Sigmoid colon (tissue), 7 donors: Measurements from ENCODE around the gene KCNH3. TPM values are rescaled to one million over a fixed set of nuclear protein-coding genes. Genes with fewer than 3 reads are reported as not detected.

Source experiments
- DNase-seq: peaks from one replicate; pipeline ENCODE4 v3.0.0-alpha.2; 2019
- H3K27ac ChIP-seq, 4 donors: fragments of 200-600 bp; sonication (generic); one replicate each; pipeline ENCODE4 v1.5.1; 2016 to 2019; ENCODE audit warnings: mild to moderate bottlenecking in 1 of 4
- H3K27me3 ChIP-seq, 3 donors: fragments of 200-600 bp; sonication (generic); one replicate each; pipeline ENCODE4 v1.5.1; 2019; ENCODE audit warnings: mild to moderate bottlenecking in 1 of 3
- H3K36me3 ChIP-seq, 4 donors: fragments of 200-600 bp; sonication (generic); one replicate each; pipeline ENCODE4 v1.5.1; 2016 to 2019
- H3K4me1 ChIP-seq, 4 donors: fragments of 200-600 bp; sonication (generic); one replicate each; pipeline ENCODE4 v1.5.1; 2017 to 2019
- H3K4me3 ChIP-seq, 4 donors: fragments of 200-600 bp; sonication (generic); one replicate each; pipeline ENCODE4 v1.5.1; 2017 to 2019; ENCODE audit warnings: mild to moderate bottlenecking in 2 of 4, moderate library complexity in 1 of 4
- H3K9me3 ChIP-seq, 4 donors: fragments of 200-600 bp in 3 of 4; sonication (generic) in 3 of 4; one replicate each; pipeline versions ENCODE4 v1.5.1 to v1.6.1; 2013 to 2019
- CTCF ChIP-seq, 4 experiments: fragments of 450-650 bp in 3 of 4; fragments of 200-600 bp in 1 of 4; IDR thresholded peaks; one replicate each; pipeline ENCODE4 v1.5.1; 2016 to 2019; ENCODE audit warnings: antibody characterized with exemption in 4 of 4, mild to moderate bottlenecking in 3 of 4, moderate library complexity in 2 of 4
- EP300 ChIP-seq, 4 donors: sonication (generic); formaldehyde crosslinking; IDR thresholded peaks; one replicate each; pipeline ENCODE4 v1.6.1; 2017; ENCODE audit warnings: antibody characterized with exemption in 4 of 4
- POLR2A ChIP-seq, 2 donors: fragments of 450-650 bp; IDR thresholded peaks; one replicate each; pipeline ENCODE4 v1.6.1; 2016; ENCODE audit warnings: antibody characterized with exemption in 2 of 2, mild to moderate bottlenecking in 2 of 2, moderate library complexity in 2 of 2
- POLR2AphosphoS5 ChIP-seq, 4 donors: sonication (generic); formaldehyde crosslinking; IDR thresholded peaks; one replicate each; pipeline ENCODE4 v1.6.1; 2017; ENCODE audit warnings: antibody characterized with exemption in 4 of 4
- WGBS, 2 donors: extraction: QIAGEN DNeasy Blood & Tissue Kit; methylation state at CpG; one replicate each; pipeline ENCODE4 v1.1.7; 2013; 5-methylcytosine and 5-hydroxymethylcytosine counted together
- intact Hi-C: fragments of 100-400 bp; cut with DNase I; formaldehyde crosslinking; loops from one replicate; pipeline ENCODE4 v1.15.1; 2023
- polyA plus RNA-seq, 3 donors: library from polyadenylated mRNA; stranded (reverse); fragments of 200-250 nt; gene quantifications; one replicate each; pipeline ENCODE4 v1.2.3, GENCODE V29; 2013
- total RNA-seq, 4 donors: library from RNA; depleted of rRNA; stranded (reverse); fragments of >200 nt; gene quantifications; one replicate each; pipeline ENCODE4 v1.1.0, GENCODE V29; 2016
- donor health status: healthy with polysubstance abuse.
- donor health status: Bipolar disorder and iron deficiency.
- donor health status: healthy.

Gene KCNH3
- total and polyA plus RNA-seq, 7 donors, result 0.14 to 0.83 (median 0.36) TPM; not detected in 4

GRCh38 chr12:49584591-49584990 lies 45.8 kb downstream of the KCNH3 start:
- no peaks in the 10 kb centered on the region for H3K9me3 ChIP-seq
- H3K4me1 ChIP-seq, result peaks cover 0 to 48% (median 25%) of the 10 kb centered on the region in 4 donors
- no peak for DNase-seq
- H3K36me3 ChIP-seq, result no peaks in the 10 kb centered on the region
- 86 to 92% methylated on average over 7 of the region's 7 CpGs for WGBS, 2 donors
- H3K27me3 ChIP-seq, result no peaks in the 10 kb centered on the region
- intact Hi-C loops, result loop anchor here (5.0 kb wide), 2 partner anchors 38 to 217 kb away; partner anchors contain the start of genes PRPF40B and SPATS2
- no peak overlapping the region for H3K4me3 ChIP-seq
- TF ChIP-seq EP300 (IDR thresholded peaks at IDR 0.05) (no peak), POLR2A (IDR thresholded peaks at IDR 0.05) (no peak), POLR2AphosphoS5 (IDR thresholded peaks at IDR 0.05) (no peak), CTCF (IDR thresholded peaks at IDR 0.05) (no peak)
- H3K27ac ChIP-seq, result no peak overlapping the region

GRCh38 chr12:49585477-49586459 lies 46.9 kb downstream of the KCNH3 start:
- H3K4me1 ChIP-seq, result peaks cover 0 to 40% (median 18%) of the 10 kb centered on the region in 4 donors
- no peaks in the 10 kb centered on the region for H3K27me3 ChIP-seq
- H3K27ac ChIP-seq, result no peak overlapping the region
- no peak for DNase-seq
- intact Hi-C loops, result no loop called here
- no peaks in the 10 kb centered on the region for H3K9me3 ChIP-seq
- H3K36me3 ChIP-seq, result no peaks in the 10 kb centered on the region
- TF ChIP-seq CTCF (IDR thresholded peaks at IDR 0.05) (no peak), EP300 (IDR thresholded peaks at IDR 0.05) (no peak), POLR2A (IDR thresholded peaks at IDR 0.05) (no peak), POLR2AphosphoS5 (IDR thresholded peaks at IDR 0.05) (no peak)
- no peak overlapping the region for H3K4me3 ChIP-seq
- 74 to 84% methylated on average over 16 of the region's 16 CpGs for WGBS, 2 donors

GRCh38 chr12:49587174-49587908 lies 48.5 kb downstream of the KCNH3 start:
- H3K4me3 ChIP-seq, result no peak overlapping the region
- intact Hi-C loops, result no loop called here
- H3K9me3 ChIP-seq, result no peaks in the 10 kb centered on the region
- H3K27me3 ChIP-seq, result no peaks in the 10 kb centered on the region
- no peak for DNase-seq
- TF ChIP-seq POLR2AphosphoS5 (IDR thresholded peaks at IDR 0.05) (no peak), CTCF (IDR thresholded peaks at IDR 0.05) (no peak), EP300 (IDR thresholded peaks at IDR 0.05) (no peak), POLR2A (IDR thresholded peaks at IDR 0.05) (no peak)
- H3K4me1 ChIP-seq, result peaks cover 0 to 29% (median 13%) of the 10 kb centered on the region in 4 donors
- no peak overlapping the region for H3K27ac ChIP-seq
- 91 to 94% methylated on average over 11 of the region's 11 CpGs for WGBS, 2 donors
- no peaks in the 10 kb centered on the region for H3K36me3 ChIP-seq

GRCh38 chr12:49588281-49588680 lies 49.5 kb downstream of the KCNH3 start:
- no peak for DNase-seq
- H3K4me3 ChIP-seq, result no peak overlapping the region
- H3K27ac ChIP-seq, result no peak overlapping the region
- no peaks in the 10 kb centered on the region for H3K27me3 ChIP-seq
- no peaks in the 10 kb centered on the region for H3K9me3 ChIP-seq
- H3K4me1 ChIP-seq, result peaks cover 0 to 19% (median 4%) of the 10 kb centered on the region in 4 donors
- TF ChIP-seq CTCF (IDR thresholded peaks at IDR 0.05), result no peak
- no peak for TF ChIP-seq EP300 (IDR thresholded peaks at IDR 0.05)
- TF ChIP-seq POLR2AphosphoS5 (IDR thresholded peaks at IDR 0.05), result no peak
- no peak for TF ChIP-seq POLR2A (IDR thresholded peaks at IDR 0.05)
- WGBS, 2 donors, result 92% methylated on average over 7 of the region's 7 CpGs
- H3K36me3 ChIP-seq, result no peaks in the 10 kb centered on the region
- intact Hi-C loops, result no loop called here
